ENCODE data around the gene RIT2.

The RIT2 gene

DNA sequence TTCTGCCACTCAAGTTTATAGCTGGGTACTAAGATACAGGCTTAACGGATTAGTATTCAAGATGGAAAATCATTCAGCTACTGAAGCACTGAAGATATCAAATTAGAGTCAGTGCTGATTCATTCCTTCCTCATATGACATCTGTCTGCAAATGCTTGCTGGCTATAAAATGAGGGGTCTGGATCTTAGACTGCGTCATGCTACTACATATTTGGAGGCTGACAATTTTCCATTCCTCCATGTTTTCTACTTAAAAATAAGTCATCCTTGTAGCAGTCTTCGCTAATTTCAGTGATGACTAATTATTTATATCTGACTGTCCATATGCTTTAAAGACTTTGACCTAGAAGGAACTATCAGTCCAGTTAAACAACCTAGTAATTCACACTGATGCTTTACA lies 233.4 kb downstream of the RIT2 start:
- H3K27me3 Mint-ChIP-seq (ENCODE audit: low read depth): no peaks in the 10 kb centered on the region
- no peak overlapping the region for H3K27ac Mint-ChIP-seq
- H3K4me3 Mint-ChIP-seq: no peak overlapping the region
- no peaks in the 10 kb centered on the region for H3K4me1 Mint-ChIP-seq
- H3K36me3 Mint-ChIP-seq (ENCODE audit: low read depth): no peaks in the 10 kb centered on the region
- H3K9me3 Mint-ChIP-seq: no peaks in the 10 kb centered on the region
- TF ChIP-seq, protein P1, sequence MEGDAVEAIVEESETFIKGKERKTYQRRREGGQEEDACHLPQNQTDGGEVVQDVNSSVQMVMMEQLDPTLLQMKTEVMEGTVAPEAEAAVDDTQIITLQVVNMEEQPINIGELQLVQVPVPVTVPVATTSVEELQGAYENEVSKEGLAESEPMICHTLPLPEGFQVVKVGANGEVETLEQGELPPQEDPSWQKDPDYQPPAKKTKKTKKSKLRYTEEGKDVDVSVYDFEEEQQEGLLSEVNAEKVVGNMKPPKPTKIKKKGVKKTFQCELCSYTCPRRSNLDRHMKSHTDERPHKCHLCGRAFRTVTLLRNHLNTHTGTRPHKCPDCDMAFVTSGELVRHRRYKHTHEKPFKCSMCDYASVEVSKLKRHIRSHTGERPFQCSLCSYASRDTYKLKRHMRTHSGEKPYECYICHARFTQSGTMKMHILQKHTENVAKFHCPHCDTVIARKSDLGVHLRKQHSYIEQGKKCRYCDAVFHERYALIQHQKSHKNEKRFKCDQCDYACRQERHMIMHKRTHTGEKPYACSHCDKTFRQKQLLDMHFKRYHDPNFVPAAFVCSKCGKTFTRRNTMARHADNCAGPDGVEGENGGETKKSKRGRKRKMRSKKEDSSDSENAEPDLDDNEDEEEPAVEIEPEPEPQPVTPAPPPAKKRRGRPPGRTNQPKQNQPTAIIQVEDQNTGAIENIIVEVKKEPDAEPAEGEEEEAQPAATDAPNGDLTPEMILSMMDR (IDR thresholded peaks at IDR 0.05; ENCODE audit: unreplicated experiment in 3 of 3): no peak

DNA sequence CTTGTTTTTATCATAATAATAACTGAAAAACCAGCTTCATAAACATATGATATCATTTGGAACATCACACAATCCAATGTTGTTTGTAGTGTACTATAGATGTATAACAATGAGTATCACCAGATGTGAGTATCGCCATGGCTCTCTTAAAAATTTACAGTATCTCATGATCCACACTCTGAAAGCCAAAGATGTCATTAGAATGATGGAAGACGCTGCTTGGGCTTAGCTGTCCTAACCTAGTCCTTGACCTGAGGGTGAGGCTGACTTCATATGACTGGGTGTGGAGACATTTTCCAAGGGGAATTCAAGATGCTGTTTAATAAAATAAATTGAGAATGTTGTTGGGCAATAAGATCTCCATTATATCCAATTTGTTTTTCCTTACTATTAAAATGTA lies 242.6 kb downstream of the RIT2 start:
- TF ChIP-seq, protein P1 (IDR thresholded peaks at IDR 0.05; ENCODE audit: unreplicated experiment in 3 of 3): no peak
- Mint-ChIP-seq H3K36me3 (ENCODE audit: low read depth) (no peaks in the 10 kb centered on the region), H3K27ac (no peak overlapping the region), H3K4me1 (no peaks in the 10 kb centered on the region), H3K27me3 (ENCODE audit: low read depth) (no peaks in the 10 kb centered on the region), H3K9me3 (no peaks in the 10 kb centered on the region), H3K4me3 (no peak overlapping the region)

DNA sequence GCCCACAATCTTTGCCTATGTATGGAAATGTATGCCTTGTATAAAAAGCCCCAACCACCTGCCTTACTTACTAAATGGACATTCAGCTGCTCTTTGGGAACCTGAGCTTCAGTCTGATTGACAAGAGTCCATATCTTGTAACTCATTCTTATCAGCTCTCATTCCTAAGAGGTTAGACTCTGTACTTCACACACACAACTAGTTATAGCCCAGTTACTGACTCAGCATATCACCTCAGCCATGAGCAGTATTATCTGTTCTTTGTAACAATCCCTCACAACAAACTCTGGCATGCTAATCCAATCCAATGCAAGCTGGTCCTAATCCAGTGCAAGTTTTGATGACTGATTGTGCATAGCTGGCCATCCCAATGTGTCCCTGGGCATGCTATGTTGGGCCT lies 250.6 kb downstream of the RIT2 start:
- no peaks in the 10 kb centered on the region for H3K27me3 Mint-ChIP-seq (ENCODE audit: low read depth)
- no peaks in the 10 kb centered on the region for H3K4me1 Mint-ChIP-seq
- no peaks in the 10 kb centered on the region for H3K9me3 Mint-ChIP-seq
- TF ChIP-seq, protein P1 (IDR thresholded peaks at IDR 0.05; ENCODE audit: unreplicated experiment in 3 of 3): no peak
- no peak overlapping the region for H3K27ac Mint-ChIP-seq
- no peak overlapping the region for H3K4me3 Mint-ChIP-seq
- H3K36me3 Mint-ChIP-seq (ENCODE audit: low read depth): no peaks in the 10 kb centered on the region

DNA sequence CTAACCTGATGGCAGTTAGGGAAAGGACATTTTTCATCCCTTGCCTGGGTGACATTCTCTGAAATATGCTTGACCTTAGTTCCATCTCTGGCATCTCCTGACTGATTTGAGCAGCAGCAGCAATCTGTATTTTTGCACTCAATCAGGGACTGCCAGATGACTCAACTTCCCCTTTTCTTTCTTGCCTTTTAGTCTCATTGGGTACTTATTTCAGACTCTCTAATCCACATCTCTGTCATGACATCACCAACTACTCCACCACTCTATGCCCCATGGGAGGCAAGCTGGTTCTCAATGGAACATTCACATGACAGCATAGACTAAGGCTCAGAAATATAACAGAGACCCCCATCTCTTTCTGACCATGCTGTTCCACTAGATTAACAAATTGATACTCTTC lies 254.2 kb downstream of the RIT2 start:
- TF ChIP-seq, protein P1 (IDR thresholded peaks at IDR 0.05; ENCODE audit: unreplicated experiment in 3 of 3): no peak
- Mint-ChIP-seq H3K4me3 (no peak overlapping the region), H3K36me3 (ENCODE audit: low read depth) (no peaks in the 10 kb centered on the region), H3K9me3 (no peaks in the 10 kb centered on the region), H3K27me3 (ENCODE audit: low read depth) (no peaks in the 10 kb centered on the region), H3K27ac (no peak overlapping the region), H3K4me1 (no peaks in the 10 kb centered on the region)

DNA sequence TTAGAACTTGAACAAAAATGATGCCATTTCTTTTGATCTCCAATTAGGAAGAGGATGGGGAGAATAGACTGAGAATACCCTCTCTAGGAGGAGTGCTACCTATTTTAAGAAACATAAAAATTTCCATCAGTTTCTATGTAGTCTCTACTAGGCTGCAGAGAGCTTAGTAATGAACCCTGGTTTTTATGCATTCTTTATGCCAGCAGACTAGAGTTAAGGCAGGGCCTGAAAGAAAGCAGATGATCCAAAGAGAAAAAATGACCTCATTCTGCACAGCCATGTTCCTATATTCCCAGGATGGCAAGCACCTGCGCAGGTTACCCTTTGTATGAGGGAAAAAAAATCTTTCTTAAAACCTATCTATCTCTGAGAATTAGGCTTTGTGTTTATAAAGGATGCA lies 254.9 kb downstream of the RIT2 start:
- H3K4me1 Mint-ChIP-seq: no peaks in the 10 kb centered on the region
- no peak overlapping the region for H3K4me3 Mint-ChIP-seq
- H3K27me3 Mint-ChIP-seq (ENCODE audit: low read depth): no peaks in the 10 kb centered on the region
- H3K9me3 Mint-ChIP-seq: no peaks in the 10 kb centered on the region
- H3K27ac Mint-ChIP-seq: no peak overlapping the region
- TF ChIP-seq, protein P1 (IDR thresholded peaks at IDR 0.05; ENCODE audit: unreplicated experiment in 3 of 3): no peak
- no peaks in the 10 kb centered on the region for H3K36me3 Mint-ChIP-seq (ENCODE audit: low read depth)

DNA sequence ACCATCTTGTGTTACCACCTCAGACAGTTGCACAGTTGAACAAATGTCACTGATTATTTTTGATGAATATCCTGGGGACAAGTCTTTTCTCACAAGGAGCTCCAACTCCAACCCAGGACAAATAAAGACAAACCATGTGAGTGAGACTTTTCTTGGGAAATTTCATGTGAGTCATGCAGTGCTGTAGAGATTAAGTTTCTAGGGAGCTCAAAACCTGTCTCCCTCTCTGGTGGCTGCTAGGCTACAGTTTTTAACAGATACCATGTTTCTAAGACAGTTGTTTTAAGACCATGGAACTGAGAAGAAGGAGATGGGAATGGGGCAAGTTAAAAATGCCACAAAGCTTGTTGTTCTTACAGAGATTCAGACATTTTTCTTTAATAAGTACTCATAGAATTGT lies 255.5 kb downstream of the RIT2 start:
- H3K4me1 Mint-ChIP-seq: no peaks in the 10 kb centered on the region
- H3K27me3 Mint-ChIP-seq (ENCODE audit: low read depth): no peaks in the 10 kb centered on the region
- no peak overlapping the region for H3K27ac Mint-ChIP-seq
- H3K36me3 Mint-ChIP-seq (ENCODE audit: low read depth): no peaks in the 10 kb centered on the region
- no peak overlapping the region for H3K4me3 Mint-ChIP-seq
- H3K9me3 Mint-ChIP-seq: no peaks in the 10 kb centered on the region
- TF ChIP-seq, protein P1 (IDR thresholded peaks at IDR 0.05; ENCODE audit: unreplicated experiment in 3 of 3): no peak
